A549 (cell line): ENCODE measurements around the gene GK2. TPM values are rescaled to one million over a fixed set of nuclear protein-coding genes. Genes with fewer than 3 reads are reported as not detected.

Source experiments
- ATAC-seq, 2 experiments: fragments of 200-7000 bp in 1 of 2; fragments of >200 bp in 1 of 2; cut with Nextera tagmentation in 1 of 2; cut with Tn5 transposase in 1 of 2; 3 replicates each; pipeline versions ENCODE4 v1.8.0 to v1.9.1; 2018 to 2020; ENCODE audit warnings: mild to moderate bottlenecking in 1 of 2, moderate library complexity in 1 of 2
- CTCF ChIA-PET: fragments of 300-600 bp; sonication (Branson Sonifier 250); formaldehyde crosslinking; extraction: SDS; loops from one replicate; lab custom pipeline; 2021; ENCODE audit warnings: antibody characterized with exemption, inconsistent platforms; lab: Yijun Ruan, JAX
- POLR2A ChIA-PET: fragments of 350-600 bp; formaldehyde crosslinking; extraction: SDS; loops from one replicate; lab custom pipeline; 2021; ENCODE audit warnings: antibody characterized with exemption, inconsistent platforms; lab: Yijun Ruan, JAX
- DNase-seq, 2 experiments: peaks; one replicate each; pipeline versions ENCODE4 v3.0.0 to v3.0.0-alpha.2; 2011 to 2016; ENCODE audit warnings: low read depth in 1 of 2, low spot score in 1 of 2
- FAIRE-seq: peaks from 2 replicates; lab custom pipeline; 2011; peaks lifted over from hg19 to GRCh38; lab: Jason Lieb, UNC
- H3K27ac ChIP-seq, 2 experiments: fragments of >200 bp; sonication (Bioruptor Twin); formaldehyde crosslinking; 3 replicates each; pipeline ENCODE4 v1.5.1; 2016 to 2017
- H3K4me1 ChIP-seq: fragments of >200 bp; sonication (Bioruptor Twin); formaldehyde crosslinking; 3 replicates; pipeline ENCODE4 v1.6.1; 2016
- H3K4me2 ChIP-seq: fragments of >200 bp; sonication (Bioruptor Twin); formaldehyde crosslinking; 3 replicates; pipeline ENCODE4 v1.6.1; 2016
- H3K4me3 ChIP-seq: fragments of >200 bp; sonication (Bioruptor Twin); formaldehyde crosslinking; 3 replicates; pipeline ENCODE4 v1.5.1; 2016
- H3K9me3 ChIP-seq: fragments of >200 bp; sonication (Bioruptor Twin); formaldehyde crosslinking; 3 replicates; pipeline ENCODE4 v1.6.1; 2016
- CBX2 ChIP-seq: fragments of 200-600 bp; sonication (generic); IDR thresholded peaks from 2 replicates; pipeline ENCODE4 v1.6.1; 2016; ENCODE audit warnings: low read depth, mild to moderate bottlenecking, borderline replicate concordance
- CBX8 ChIP-seq: fragments of 200-600 bp; sonication (generic); IDR thresholded peaks from 2 replicates; pipeline ENCODE4 v1.6.1; 2016
- CHD4 ChIP-seq: fragments of 200-600 bp; sonication (generic); IDR thresholded peaks from 2 replicates; pipeline ENCODE4 v1.6.1; 2016; ENCODE audit warnings: antibody characterized with exemption, mild to moderate bottlenecking, borderline replicate concordance
- ESRRA ChIP-seq: fragments of 150-350 bp; IDR thresholded peaks from 2 replicates; pipeline ENCODE4 v1.6.1; 2014; ENCODE audit warnings: mild to moderate bottlenecking, low read length, borderline replicate concordance
- FOSL2 ChIP-seq, 2 experiments: fragments of 450-650 bp in 1 of 2; fragments of >200 bp in 1 of 2; sonication (Bioruptor Twin) in 1 of 2; formaldehyde crosslinking; IDR thresholded peaks; 2 replicates each; pipeline versions ENCODE4 v1.5.0 to v1.6.1; 2016 to 2020; ENCODE audit warnings: mild to moderate bottlenecking in 1 of 2, moderate library complexity in 1 of 2
- HDAC2 ChIP-seq: fragments of 200-600 bp; sonication (generic); IDR thresholded peaks from 2 replicates; pipeline ENCODE4 v1.6.1; 2016
- HOXA7 ChIP-seq: fragments of 250-450 bp; sonication (Bioruptor Pico); IDR thresholded peaks from 2 replicates; pipeline ENCODE4 v1.5.0; 2020; ENCODE audit warnings: mild to moderate bottlenecking, moderate library complexity
- JUN ChIP-seq, 2 experiments: fragments of >200 bp; sonication (Bioruptor Twin); formaldehyde crosslinking; IDR thresholded peaks; 2 replicates in 1 of 2; 3 replicates in 1 of 2; pipeline ENCODE4 v1.6.1; 2016 to 2017
- KDM5A ChIP-seq: fragments of 200-600 bp; sonication (generic); IDR thresholded peaks from 2 replicates; pipeline ENCODE4 v1.6.1; 2016; ENCODE audit warnings: antibody characterized with exemption, mild to moderate bottlenecking
- MAFK ChIP-seq: fragments of 450-650 bp; IDR thresholded peaks from 2 replicates; pipeline ENCODE4 v1.6.1; 2014; ENCODE audit not compliant: partially characterized antibody
- MAZ ChIP-seq: fragments of 150-350 bp; IDR thresholded peaks from 2 replicates; pipeline ENCODE4 v1.6.1; 2014; ENCODE audit warnings: antibody characterized with exemption, low read depth, low read length, borderline replicate concordance
- MYC ChIP-seq: IDR thresholded peaks from 2 replicates; pipeline ENCODE4 v1.6.1; 2012; ENCODE audit warnings: mild to moderate bottlenecking, inconsistent platforms, low read length, improper control_type of control experiment, borderline replicate concordance
- PBX3 ChIP-seq: IDR thresholded peaks from 2 replicates; pipeline ENCODE4 v1.6.1; 2012
- PHF8 ChIP-seq: fragments of 200-600 bp; sonication (generic); IDR thresholded peaks from 2 replicates; pipeline ENCODE4 v1.6.1; 2016; ENCODE audit warnings: low read depth, mild to moderate bottlenecking, antibody characterized with exemption, moderate library complexity, borderline replicate concordance
- POLR2AphosphoS2 ChIP-seq: conservative IDR thresholded peaks from 2 replicates; pipeline ENCODE4 v1.6.1; 2012; ENCODE audit warnings: low read length, improper control_type of control experiment, inconsistent platforms
- RAD21 ChIP-seq, 2 experiments: fragments of >200 bp in 1 of 2; sonication (Bioruptor Twin) in 1 of 2; formaldehyde crosslinking in 1 of 2; IDR thresholded peaks in 1 of 2; conservative IDR thresholded peaks in 1 of 2; 2 replicates in 1 of 2; 3 replicates in 1 of 2; pipeline ENCODE4 v1.6.1; 2012 to 2018; ENCODE audit warnings: inconsistent platforms in 1 of 2
- RARB ChIP-seq: fragments of 250-450 bp; sonication (Bioruptor Pico); IDR thresholded peaks from 2 replicates; pipeline ENCODE4 v1.8.0; 2021; ENCODE audit warnings: mild to moderate bottlenecking, moderate library complexity
- REST ChIP-seq: fragments of 200-600 bp; sonication (generic); IDR thresholded peaks from 2 replicates; pipeline ENCODE4 v1.6.1; 2016; ENCODE audit warnings: antibody characterized with exemption, mild to moderate bottlenecking, moderate library complexity
- RFX5 ChIP-seq: fragments of 450-650 bp; IDR thresholded peaks from 2 replicates; pipeline ENCODE4 v1.7.1; 2014; ENCODE audit warnings: antibody characterized with exemption, mild to moderate bottlenecking, moderate library complexity
- RNF2 ChIP-seq: fragments of 200-600 bp; sonication (generic); IDR thresholded peaks from 2 replicates; pipeline ENCODE4 v1.6.1; 2016; ENCODE audit warnings: low read depth, mild to moderate bottlenecking, antibody characterized with exemption, moderate library complexity, borderline replicate concordance
- SMC3 ChIP-seq: fragments of >200 bp; sonication (Bioruptor Twin); formaldehyde crosslinking; IDR thresholded peaks from 3 replicates; pipeline ENCODE4 v1.6.1; 2018; ENCODE audit warnings: inconsistent platforms
- TP53 ChIP-seq: fragments of 250-450 bp; sonication (Bioruptor Pico); IDR thresholded peaks from 2 replicates; pipeline ENCODE4 v1.5.0; 2021; ENCODE audit warnings: mild to moderate bottlenecking, moderate library complexity
- ZNF302 ChIP-seq: fragments of 250-450 bp; sonication (Bioruptor Pico); IDR thresholded peaks from 2 replicates; pipeline ENCODE4 v1.9.0; 2021; ENCODE audit warnings: inconsistent platforms, mild to moderate bottlenecking, moderate library complexity
- WGBS: methylation state at CpG from one replicate; pipeline ENCODE4 v1.1.6; 2017; ENCODE audit errors: missing lambda C conversion rate; 5-methylcytosine and 5-hydroxymethylcytosine counted together
- polyA plus RNA-seq, 4 experiments: library from polyadenylated mRNA; depleted of rRNA in 3 of 4; stranded (reverse); fragments of >200 nt; fragmentation: RNase III in 1 of 4; extraction: RNeasy Plus Mini Kit Qiagen cat#74134 plus additional on column Dnase treatment in 1 of 4; gene quantifications; 2 replicates in 3 of 4; 3 replicates in 1 of 4; pipeline ENCODE4 v1.2.3, GENCODE V29; 2011 to 2017
- TF ChIP-seq, protein P1 (sequence below): IDR thresholded peaks from 2 replicates; pipeline ENCODE4 v1.6.1; 2012
- TF ChIP-seq, protein P2 (sequence below): fragments of 250-450 bp; sonication (Bioruptor Pico); IDR thresholded peaks from 2 replicates; pipeline ENCODE4 v1.5.0; 2020; ENCODE audit warnings: low read depth, mild to moderate bottlenecking, moderate library complexity

GK2 gene
- polyA plus RNA-seq, 2 of the 4 experiments (the other 2 are of a cell fraction), result not detected

- Histone ChIP-seq H3K27ac (no peak overlapping the region), H3K4me1 (no peaks in the 10 kb centered on the region), H3K4me3 (no peak overlapping the region), H3K9me3 (no peaks in the 10 kb centered on the region), H3K4me2 (no peak overlapping the region)
- DNase-seq (no peak), FAIRE-seq (no peak), ATAC-seq (no peak)
- ChIA-PET CTCF (no interaction called here), POLR2A (no interaction called here)
- 0% methylated on average over 1 of the region's 1 CpG for WGBS
- TF ChIP-seq RARB (CRISPR knock-in tag) (no peak), MYC (no peak), JUN (IDR thresholded peaks at IDR 0.05) (no peak), MAZ (no peak), FOSL2 (IDR thresholded peaks at IDR 0.05) (no peak), FOSL2 (CRISPR knock-in tag; IDR thresholded peaks at IDR 0.05) (no peak), CBX2 (no peak), SMC3 (no peak), PBX3 (no peak), REST (no peak), HDAC2 (no peak), RAD21 (conservative IDR thresholded peaks at IDR 0.05 in 1 of 2, IDR thresholded peaks at IDR 0.05 in 1 of 2) (no peak), ZNF302 (CRISPR knock-in tag) (no peak), RNF2 (no peak), CHD4 (no peak), TP53 (no peak), CBX8 (no peak), HOXA7 (CRISPR knock-in tag) (no peak)
- TF ChIP-seq, protein P1, sequence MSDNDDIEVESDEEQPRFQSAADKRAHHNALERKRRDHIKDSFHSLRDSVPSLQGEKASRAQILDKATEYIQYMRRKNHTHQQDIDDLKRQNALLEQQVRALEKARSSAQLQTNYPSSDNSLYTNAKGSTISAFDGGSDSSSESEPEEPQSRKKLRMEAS, result no peak
- TF ChIP-seq, protein P2, sequence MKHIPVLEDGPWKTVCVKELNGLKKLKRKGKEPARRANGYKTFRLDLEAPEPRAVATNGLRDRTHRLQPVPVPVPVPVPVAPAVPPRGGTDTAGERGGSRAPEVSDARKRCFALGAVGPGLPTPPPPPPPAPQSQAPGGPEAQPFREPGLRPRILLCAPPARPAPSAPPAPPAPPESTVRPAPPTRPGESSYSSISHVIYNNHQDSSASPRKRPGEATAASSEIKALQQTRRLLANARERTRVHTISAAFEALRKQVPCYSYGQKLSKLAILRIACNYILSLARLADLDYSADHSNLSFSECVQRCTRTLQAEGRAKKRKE (CRISPR knock-in tag), result no peak
- TF ChIP-seq, all 56 proteins: peak for 0
These were observed 31.5 kb upstream of the GK2 start for GRCh38 chr4:79439489-79439888.

- ATAC-seq (no peak), FAIRE-seq (no peak), DNase-seq (no peak)
- POLR2A ChIA-PET, result no interaction called here
- CTCF ChIA-PET, result no interaction called here
- Histone ChIP-seq H3K4me1 (no peaks in the 10 kb centered on the region), H3K4me3 (no peak overlapping the region), H3K4me2 (no peak overlapping the region), H3K27ac (no peak overlapping the region), H3K9me3 (no peaks in the 10 kb centered on the region)
- no peak for TF ChIP-seq RFX5
- no peak for TF ChIP-seq ESRRA
- no peak for TF ChIP-seq POLR2AphosphoS2
- no peak for TF ChIP-seq KDM5A
- TF ChIP-seq CBX2, result no peak
- no peak for TF ChIP-seq MAFK
- TF ChIP-seq JUN (IDR thresholded peaks at IDR 0.05), result no peak
- no peak for TF ChIP-seq MYC
- TF ChIP-seq PHF8, result no peak
- WGBS, result 0% methylated on average over 1 of the region's 1 CpG
These were observed 23.8 kb upstream of the GK2 start for GRCh38 chr4:79431839-79432238.
